Measurements from ENCODE around the gene ABCC1. TPM values are rescaled to one million over a fixed set of nuclear protein-coding genes. Genes with fewer than 3 reads are reported as not detected.

The ABCC1 gene
- polyA plus RNA-seq, 3 donors: 1.4 to 23.6 (median 3.0) TPM

GRCh38 chr16:16169615-16170014, 220.2 kb downstream of the ABCC1 start:
- TF ChIP-seq CTCF (IDR thresholded peaks at IDR 0.05): no peak
- Histone ChIP-seq H3K4me3 (replicated peaks in 1 of 3; ENCODE audit: low read depth in 2 of 3, low read length in 3 of 3) (no peak overlapping the region), H3K36me3 (replicated peaks in 1 of 2; ENCODE audit: control insufficient read depth in 1 of 2, insufficient read depth in 2 of 2, low read length in 2 of 2) (peaks cover 22 to 71% of the 10 kb centered on the region in 2 donors), H3K4me1 (ENCODE audit: control insufficient read depth in 1 of 2, insufficient read depth in 2 of 2, low read length in 2 of 2) (no peaks in the 10 kb centered on the region), H3K4me2 (replicated peaks; ENCODE audit: extremely low read depth, low read length, poor library complexity, severe bottlenecking) (no peak overlapping the region), H3K27ac (ENCODE audit: low read depth in 1 of 2, low read length in 2 of 2) (no peak overlapping the region), H4K20me1 (ENCODE audit: insufficient read depth, low read length) (no peaks in the 10 kb centered on the region), H3K9me3 (replicated peaks in 1 of 2; ENCODE audit: control insufficient read depth in 1 of 2, insufficient read depth in 1 of 2, low read length in 2 of 2) (no peaks in the 10 kb centered on the region), H3K79me2 (ENCODE audit: insufficient read depth, low read length) (no peaks in the 10 kb centered on the region), H3K9ac (ENCODE audit: insufficient read depth, low read length, poor library complexity, severe bottlenecking) (no peak overlapping the region), H3K27me3 (ENCODE audit: control insufficient read depth in 2 of 2, insufficient read depth in 2 of 2, low read length in 2 of 2) (no peaks in the 10 kb centered on the region), H2AFZ (ENCODE audit: insufficient read depth, low read depth, low read length, poor library complexity, severe bottlenecking) (no peak overlapping the region)
- Mint-ChIP-seq H3K27me3 (ENCODE audit: low read depth in 3 of 3) (no peaks in the 10 kb centered on the region), H3K27ac (no peak overlapping the region), H3K4me3 (no peak overlapping the region), H3K4me1 (no peaks in the 10 kb centered on the region), H3K9me3 (peaks cover 0 to under 1% (median 0%) of the 10 kb centered on the region in 7 donors), H3K36me3 (peaks cover 59 to 72% of the 10 kb centered on the region in 2 donors)
- intact Hi-C loops (cut with micrococcal nuclease): loop anchor here in 1 of 2 donors (10.0 kb wide), 1 partner anchor 55 kb away; no protein-coding TSS in a partner anchor
- 93% methylated on average over 10 of the region's 15 CpGs for WGBS (ENCODE audit: insufficient coverage)
- no peak for DNase-seq

GRCh38 chr16:16171332-16171919, 222.0 kb downstream of the ABCC1 start:
- peaks cover 0 to 3% of the 10 kb centered on the region in 2 donors for H3K9me3 ChIP-seq (replicated peaks in 1 of 2; ENCODE audit: control insufficient read depth in 1 of 2, insufficient read depth in 1 of 2, low read length in 2 of 2)
- DNase-seq: no peak
- TF ChIP-seq CTCF (IDR thresholded peaks at IDR 0.05): no peak
- H3K9ac ChIP-seq (ENCODE audit: insufficient read depth, low read length, poor library complexity, severe bottlenecking): no peak overlapping the region
- H2AFZ ChIP-seq (ENCODE audit: insufficient read depth, low read depth, low read length, poor library complexity, severe bottlenecking): no peak overlapping the region
- Mint-ChIP-seq H3K27me3 (ENCODE audit: low read depth in 3 of 3) (no peaks in the 10 kb centered on the region), H3K4me1 (no peaks in the 10 kb centered on the region), H3K9me3 (peaks cover 0 to 6% (median 3%) of the 10 kb centered on the region in 7 donors), H3K27ac (no peak overlapping the region), H3K36me3 (peaks cover 65 to 72% of the 10 kb centered on the region in 2 donors), H3K4me3 (no peak overlapping the region)
- H3K27ac ChIP-seq (ENCODE audit: low read depth in 1 of 2, low read length in 2 of 2): no peak overlapping the region
- H3K4me1 ChIP-seq (ENCODE audit: control insufficient read depth in 1 of 2, insufficient read depth in 2 of 2, low read length in 2 of 2): no peaks in the 10 kb centered on the region
- no peaks in the 10 kb centered on the region for H3K79me2 ChIP-seq (ENCODE audit: insufficient read depth, low read length)
- no peaks in the 10 kb centered on the region for H4K20me1 ChIP-seq (ENCODE audit: insufficient read depth, low read length)
- H3K27me3 ChIP-seq (ENCODE audit: control insufficient read depth in 2 of 2, insufficient read depth in 2 of 2, low read length in 2 of 2): no peaks in the 10 kb centered on the region
- H3K4me2 ChIP-seq (replicated peaks; ENCODE audit: extremely low read depth, low read length, poor library complexity, severe bottlenecking): no peak overlapping the region
- no peak overlapping the region for H3K4me3 ChIP-seq (replicated peaks in 1 of 3; ENCODE audit: low read depth in 2 of 3, low read length in 3 of 3)
- intact Hi-C loops (cut with micrococcal nuclease): loop anchor here in 1 of 2 donors (10.0 kb wide), 1 partner anchor 57 kb away; no protein-coding TSS in a partner anchor
- peaks cover 27 to 72% of the 10 kb centered on the region in 2 donors for H3K36me3 ChIP-seq (replicated peaks in 1 of 2; ENCODE audit: control insufficient read depth in 1 of 2, insufficient read depth in 2 of 2, low read length in 2 of 2)
- WGBS (ENCODE audit: insufficient coverage): 100% methylated on average over 2 of the region's 4 CpGs
